GM18520 (cell line): ENCODE results near the gene ABCD4.

Source experiments
- ATAC-seq: cut with Tn5 transposase; IDR thresholded peaks from one replicate; pipeline ENCODE4 v1.9.1; 2021; ENCODE audit not compliant: unreplicated experiment

Gene ABCD4

DNA sequence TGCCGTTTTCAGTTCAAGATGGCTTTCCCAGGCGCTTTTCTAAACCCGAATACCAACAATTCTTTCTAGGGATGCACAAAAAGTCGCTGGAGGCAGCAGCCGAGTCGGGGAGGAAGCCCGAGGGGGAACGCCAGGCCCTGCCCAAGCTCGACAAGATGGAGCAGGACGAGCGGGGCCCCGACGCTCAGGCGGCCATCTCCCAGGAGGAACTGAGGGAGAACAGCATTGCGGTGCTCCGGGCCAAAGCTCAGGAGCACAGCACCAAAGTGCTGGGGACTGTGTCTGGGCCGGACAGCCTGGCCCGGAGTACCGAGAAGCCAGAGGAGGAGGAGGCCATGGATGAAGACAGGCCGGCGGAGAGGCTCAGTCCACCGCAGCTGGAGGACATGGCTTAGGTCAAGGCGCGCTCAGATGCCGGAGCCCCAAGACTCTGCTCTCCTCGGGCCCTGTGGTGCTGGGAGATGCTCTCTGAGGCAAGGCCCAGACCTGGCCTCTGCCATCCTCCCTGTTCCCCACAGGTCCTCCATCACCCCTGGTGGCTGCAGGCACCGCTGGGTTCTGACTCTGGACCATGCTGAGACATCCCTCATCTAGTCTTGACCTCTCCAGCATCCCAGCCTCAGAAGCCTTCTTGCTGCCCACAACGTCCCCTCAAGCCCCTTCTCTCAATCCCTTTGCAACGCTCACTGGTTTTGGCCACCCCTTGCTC is 42.1 kb downstream of the ABCD4 start:
- ATAC-seq = no peak

DNA sequence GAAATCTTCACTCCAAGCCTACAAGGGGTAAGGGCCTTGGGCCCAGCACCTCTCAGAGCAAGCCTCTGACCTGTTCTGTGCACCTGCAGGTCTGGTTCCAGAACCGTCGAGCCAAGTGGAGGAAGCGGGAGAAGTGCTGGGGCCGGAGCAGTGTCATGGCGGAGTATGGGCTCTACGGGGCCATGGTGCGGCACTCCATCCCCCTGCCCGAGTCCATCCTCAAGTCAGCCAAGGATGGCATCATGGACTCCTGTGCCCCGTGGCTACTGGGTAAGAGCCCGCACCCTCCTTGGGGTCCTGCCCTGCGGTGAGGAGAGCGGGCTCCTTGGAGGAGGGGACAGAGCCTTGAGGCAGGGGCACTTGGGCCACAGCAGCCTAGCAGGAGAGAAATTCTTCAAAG is 43.2 kb downstream of the ABCD4 start:
- no peak for ATAC-seq

DNA sequence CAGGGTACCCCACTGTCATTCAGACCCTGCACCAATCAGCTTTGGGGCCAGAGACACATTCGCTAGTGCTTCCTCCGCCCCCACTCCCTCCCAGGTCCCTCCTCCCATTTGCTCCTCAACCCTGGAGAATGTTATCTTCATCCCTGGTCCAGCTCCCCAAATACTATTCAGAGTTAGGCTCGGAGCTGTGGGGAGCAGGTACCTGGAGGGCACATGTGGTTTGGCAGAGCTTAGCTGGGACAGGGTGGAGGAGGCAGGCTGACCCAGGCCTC is 44.0 kb downstream of the ABCD4 start:
- no peak for ATAC-seq

DNA sequence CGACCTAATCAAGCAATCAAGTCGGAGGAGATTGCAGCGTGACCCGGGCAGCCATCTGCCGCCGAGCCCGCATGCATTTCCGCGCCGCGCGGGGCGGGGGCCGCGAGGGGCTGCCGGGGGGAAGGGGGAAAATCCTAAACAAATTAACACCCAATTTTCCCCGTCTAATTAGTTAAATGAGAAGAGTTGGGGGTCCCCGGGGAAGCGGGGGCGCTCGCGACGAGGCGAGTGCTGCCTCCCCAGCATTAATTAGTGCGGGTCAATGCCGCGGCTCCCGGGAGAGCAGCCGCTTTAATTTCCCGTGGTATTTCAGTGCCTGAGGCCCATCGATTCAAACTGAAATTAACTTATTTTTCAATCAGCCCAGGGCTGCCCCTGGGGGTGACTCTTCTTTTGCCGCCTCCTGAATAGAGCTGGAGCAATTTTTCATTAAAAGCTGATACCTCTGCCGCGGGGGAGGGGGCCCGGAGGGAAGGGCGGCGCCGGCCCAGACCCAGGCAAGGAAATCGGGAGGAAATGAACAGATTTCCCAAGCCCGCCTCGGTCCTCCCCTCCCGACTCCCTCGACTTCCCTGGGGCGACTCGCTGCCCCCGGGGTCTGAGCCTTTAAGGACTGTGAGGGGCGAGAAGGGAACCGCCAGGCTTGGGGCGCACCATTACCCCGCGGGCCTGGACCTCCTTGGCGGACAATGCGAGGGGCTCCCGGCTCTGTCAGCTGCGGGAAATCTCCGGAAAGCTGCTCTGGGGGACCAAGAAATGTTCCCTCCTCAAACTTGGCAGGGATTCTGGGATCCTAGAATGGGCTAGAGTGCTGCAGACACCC is 44.6 kb downstream of the ABCD4 start:
- no peak for ATAC-seq

DNA sequence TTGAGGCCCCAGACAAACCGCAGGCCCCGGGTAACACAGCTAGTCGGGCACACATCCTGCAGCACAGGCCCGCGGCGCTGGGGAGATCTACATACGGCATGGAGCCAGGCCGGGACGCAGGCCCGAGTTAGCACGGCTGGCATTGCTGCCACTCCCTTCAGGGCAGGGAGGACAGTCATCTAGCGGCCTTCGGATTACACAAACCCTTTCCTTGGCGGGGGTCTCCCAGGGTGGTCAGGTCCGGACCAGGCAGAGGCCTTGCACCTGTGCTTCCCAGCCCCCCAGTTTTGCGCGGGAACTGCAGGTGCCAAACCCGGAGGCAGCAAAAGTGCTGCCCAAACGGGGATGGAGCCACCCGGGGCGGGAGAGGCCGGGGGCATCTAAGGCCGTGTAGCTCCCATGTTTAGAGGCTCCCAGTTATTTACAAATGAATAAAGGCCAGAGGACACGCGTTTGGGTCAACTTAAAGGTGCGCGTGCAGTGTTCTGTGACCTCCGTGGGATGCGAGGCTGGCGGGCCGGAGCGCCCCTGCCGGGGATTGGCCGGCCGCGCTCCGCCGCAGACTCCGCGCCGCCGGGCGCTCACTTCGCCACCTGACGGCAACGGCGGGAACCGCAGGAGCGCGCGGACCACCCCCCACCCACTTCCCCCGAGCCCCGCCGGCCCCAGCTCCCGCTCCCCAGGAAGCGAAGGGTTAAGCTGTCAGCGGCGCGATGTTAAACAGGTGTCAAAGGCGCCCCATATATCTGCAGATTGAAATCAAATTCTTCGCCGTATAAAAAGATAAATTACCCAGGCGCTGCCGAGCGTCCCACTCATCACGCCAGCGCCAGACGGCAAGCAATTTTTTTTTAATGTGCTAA is 45.4 kb downstream of the ABCD4 start:
- no peak for ATAC-seq

DNA sequence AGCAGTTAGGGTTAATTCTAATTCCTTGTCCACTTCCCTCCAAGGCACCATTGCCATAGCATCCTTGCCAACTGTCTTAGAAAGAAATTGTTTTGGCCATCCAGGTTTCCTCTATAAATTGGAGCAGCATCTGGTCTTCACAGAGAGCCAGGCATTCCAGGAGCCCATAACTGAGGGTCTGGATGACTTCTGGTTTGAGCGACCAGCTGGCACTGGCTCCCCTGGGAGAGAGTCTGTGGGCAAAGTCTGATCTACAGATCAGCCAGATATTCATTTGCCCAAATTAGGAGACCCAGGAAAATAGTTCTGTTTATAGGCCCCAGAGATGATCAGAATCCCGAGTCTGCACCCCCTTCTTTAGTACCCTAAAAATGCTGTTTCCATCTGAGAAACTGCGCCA is 47.5 kb downstream of the ABCD4 start:
- ATAC-seq = no peak

DNA sequence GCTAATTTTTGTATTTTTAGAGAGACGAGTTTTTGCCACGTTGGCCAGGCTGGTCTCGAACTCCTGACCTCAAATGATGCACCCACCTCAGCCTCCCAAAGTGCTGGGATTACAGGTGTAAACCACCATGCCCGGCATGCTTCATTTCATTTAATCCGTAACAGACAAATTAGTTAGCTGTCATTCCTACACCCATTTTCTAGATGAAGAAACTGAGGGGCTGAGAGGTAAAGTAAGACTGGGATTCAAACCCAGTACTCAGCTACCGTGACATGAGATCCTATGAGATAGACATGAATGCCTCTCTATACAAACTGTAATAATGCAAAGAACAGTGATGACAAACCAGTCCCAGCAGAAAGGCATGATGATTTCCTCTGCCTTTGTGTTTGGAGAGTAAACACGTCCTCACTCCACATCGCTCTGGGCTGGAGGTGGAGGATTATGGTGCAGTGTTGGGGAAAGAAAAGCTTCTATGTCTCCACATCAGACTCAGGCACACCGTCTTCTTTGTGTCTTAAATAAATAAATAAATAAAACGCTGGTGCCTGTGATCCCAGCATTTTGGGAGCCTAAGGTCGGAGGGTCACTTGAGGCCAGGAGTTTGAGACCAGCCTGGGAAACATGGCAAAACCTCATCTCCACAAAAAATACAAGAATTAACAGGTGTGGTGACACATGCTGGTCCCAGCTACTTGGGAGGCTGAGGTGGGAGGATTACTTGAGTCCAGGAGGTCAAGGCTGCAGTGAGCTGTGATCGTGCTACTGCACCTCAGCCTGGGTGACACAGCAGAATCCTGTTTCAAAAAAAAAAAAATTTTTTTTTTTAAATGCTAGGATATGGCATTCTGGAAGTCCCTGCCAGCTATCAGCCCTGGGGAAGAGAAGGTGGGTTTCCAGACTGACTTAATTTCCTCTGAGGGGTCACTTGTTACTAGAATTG is 53.0 kb downstream of the ABCD4 start:
- no peak for ATAC-seq

DNA sequence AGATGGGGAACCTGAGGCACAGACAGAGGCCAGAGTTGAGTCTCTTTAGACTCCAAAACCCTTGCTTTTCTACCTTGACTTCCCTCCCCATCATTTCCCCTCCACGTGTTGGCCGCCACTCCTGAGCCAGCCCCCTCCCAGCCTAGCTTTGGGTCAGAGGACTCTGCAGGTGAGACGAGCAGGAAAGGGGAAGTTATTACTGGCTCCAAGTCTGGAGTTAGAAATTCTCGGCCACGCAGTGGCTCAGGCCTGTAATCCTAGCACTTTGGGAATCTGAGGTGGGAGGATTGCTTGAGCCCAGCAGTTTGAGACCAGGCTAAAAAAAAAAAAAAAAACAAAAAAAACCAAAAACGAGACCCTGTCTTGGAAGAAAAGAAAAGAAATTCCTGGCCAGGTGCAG is 54.7 kb downstream of the ABCD4 start:
- no peak for ATAC-seq

DNA sequence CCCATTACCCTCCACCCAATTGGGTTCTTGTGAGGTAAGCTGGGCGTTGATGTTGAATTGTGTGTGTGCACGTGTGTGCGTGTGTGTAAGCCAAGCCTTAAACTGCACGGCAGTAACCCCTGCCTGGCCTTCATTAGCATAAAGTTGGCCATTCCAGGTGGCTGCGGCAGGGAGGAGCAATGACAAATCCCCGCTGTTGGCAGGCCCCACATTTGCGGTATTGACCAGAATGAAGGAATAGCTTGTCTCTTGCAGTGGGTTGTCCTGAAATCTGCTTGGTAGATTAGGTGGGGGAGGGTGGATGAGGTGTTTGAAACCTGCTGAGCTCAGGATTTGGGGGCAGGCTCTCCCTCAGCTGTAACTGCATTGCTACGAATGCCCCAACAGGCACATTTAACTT is 56.2 kb downstream of the ABCD4 start:
- ATAC-seq = no peak

DNA sequence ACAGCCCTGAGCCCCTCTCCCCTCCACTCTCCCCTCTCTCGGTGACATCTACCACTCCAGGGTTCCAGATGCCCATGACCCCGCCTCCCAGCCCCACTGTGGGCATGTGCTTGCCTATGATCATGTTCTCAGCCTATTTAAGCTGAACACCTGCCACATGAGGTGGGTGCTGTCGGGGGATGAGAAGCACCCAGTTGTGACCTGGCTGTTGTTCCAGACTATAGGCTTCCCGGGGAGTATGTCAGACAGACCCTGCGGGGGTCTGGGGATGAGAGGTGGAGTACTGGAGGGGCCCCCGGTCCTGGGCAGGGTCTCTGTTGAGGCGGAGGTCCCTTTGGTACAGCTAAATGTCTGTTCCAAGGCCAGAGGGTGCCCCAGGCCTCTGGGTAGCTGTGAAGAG is 57.4 kb downstream of the ABCD4 start:
- no peak for ATAC-seq

DNA sequence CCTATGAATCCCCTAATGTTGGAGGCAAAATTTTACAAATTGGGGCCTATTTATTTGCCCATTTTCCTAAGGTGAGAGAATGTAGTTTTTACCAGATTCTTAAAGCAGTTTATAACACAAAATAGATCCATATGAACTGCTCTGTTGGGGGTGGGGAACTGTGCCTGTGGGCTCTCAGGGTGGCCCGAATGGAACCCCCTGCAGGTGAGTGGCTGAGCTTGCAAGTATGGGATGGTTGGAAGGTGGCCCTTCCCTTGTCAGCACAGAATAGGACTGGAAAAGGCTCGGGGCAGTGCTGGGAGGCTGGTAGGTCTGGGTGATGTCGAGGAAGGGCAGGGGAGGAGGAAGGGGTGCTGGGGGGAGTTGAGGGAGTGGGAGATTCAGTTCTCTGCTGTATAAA is 58.6 kb downstream of the ABCD4 start:
- ATAC-seq = no peak

DNA sequence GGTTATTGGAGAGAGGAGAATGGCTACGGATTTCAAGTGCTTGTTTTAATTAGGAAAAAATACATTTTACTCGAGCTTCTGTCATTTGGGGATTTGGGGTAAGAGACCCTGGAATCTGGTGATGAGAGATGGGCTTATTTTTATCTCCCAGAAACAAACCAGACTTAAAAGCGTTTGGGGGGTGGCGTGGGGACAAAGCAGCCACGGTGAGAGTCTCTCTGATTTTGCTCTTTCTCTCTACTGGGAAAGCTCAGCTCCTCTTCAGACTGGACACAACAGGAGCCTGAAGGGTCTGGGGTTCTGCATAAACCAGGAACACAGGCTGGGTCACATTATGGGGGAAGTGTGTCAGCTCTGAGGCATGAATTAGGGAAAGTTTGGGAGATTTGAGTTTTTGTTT is 59.7 kb downstream of the ABCD4 start:
- ATAC-seq = no peak

DNA sequence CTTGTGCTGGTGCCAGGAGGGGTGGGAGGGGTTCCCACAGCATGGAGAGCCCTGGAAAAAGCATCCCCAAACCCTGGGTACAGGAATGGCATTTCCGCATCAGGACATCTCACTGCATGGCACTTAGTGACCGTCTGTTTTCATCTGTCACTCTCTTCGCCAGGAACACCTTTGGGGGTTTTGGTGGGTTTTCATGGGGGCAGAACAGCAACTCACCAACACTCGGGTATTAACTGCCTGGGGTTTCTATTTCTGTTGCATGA is 60.0 kb downstream of the ABCD4 start:
- no peak for ATAC-seq

DNA sequence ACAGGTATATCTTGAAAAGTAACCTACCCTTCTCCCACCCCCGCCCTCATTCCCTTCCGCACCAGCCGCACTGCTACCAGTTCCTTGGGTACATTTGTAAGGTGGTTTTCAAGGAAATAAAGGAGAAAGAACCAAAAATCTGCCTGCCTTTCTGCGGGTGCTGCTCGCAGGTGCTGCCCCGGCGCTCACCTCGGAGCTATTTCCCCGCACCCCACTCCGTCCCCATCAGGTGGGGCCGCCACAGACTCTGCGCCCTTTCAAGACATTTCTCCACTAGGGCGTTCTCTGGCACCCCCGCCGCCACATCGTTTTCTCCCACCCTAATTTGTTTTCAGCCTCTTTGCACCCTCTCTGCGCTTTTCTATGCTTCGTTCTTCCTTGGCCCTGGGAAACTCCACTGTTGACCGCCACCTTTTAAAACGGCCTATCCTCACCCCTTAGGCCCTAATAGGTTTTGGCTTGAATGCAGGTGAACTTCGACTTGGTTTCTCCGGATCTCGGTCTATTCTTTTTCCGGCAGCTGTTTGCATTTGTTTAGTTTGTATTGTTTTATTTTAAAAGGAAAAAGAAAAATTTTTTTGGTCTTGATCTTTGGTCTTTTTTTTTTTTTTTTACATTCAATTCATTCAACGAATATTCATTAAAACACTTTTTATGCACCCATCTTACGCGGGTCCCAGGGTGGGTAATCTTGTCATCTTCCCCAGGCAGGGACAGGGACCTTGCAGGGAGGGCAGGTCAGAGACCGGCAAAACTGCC is 60.5 kb downstream of the ABCD4 start:
- ATAC-seq = no peak

DNA sequence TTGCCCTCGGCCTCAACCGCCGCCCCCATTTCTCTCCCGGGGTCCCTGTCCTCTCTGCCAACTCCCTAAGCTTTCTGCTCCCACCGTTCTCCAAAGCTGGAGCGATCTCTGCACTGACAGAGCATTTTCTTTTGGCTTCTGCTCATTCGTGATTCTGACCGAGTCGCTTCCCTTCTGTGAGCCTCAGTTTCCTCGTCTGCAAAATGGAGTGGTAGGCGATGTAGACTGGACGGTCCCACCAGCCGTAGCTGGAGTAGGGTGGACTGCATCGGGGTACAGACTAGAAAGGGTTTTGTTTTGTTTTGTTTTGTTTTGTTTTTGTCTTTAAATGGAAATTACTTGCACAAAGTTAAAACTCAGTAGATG is 61.1 kb downstream of the ABCD4 start:
- ATAC-seq = no peak

DNA sequence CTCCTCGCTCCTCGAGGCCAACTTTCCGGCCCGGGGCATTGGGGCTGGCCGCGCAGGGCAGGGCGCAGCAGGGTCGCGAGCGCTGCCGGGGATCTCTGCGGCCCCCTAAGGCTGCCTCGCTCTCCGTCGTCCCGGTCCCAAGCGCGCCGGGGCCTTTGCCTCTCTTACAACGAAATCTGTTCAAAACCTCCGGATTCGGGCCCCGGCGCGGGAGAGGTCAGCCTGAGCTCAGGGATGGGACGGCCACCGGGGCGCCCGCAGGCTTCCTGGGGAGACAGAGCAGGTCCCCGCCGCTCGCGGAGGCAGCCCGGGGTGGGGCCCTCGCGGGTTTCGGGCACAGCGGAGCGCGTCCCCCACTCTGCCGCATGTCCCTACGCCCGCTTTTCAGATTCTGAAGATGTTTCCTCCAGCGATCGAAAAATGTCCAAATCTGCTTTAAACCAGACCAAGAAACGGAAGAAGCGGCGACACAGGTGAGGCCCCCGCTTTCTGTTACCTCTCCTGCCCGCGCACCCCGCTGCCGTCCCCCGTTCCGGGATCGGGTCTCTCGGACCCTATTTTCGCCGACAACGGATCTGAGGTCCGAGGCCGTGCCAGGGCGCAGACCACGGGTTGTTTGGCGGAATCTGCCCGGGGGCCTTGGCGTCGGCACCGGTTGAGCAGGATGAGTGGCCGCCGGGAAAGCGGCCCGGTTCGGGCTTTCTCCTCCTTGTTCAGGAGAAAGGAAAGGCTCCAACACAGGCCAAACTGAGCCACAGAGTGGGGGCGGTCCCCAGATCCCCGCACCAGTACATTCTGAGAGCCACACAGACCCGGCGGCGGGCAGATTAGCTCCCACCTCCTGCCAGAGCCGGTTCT is 61.7 kb downstream of the ABCD4 start:
- no peak for ATAC-seq

DNA sequence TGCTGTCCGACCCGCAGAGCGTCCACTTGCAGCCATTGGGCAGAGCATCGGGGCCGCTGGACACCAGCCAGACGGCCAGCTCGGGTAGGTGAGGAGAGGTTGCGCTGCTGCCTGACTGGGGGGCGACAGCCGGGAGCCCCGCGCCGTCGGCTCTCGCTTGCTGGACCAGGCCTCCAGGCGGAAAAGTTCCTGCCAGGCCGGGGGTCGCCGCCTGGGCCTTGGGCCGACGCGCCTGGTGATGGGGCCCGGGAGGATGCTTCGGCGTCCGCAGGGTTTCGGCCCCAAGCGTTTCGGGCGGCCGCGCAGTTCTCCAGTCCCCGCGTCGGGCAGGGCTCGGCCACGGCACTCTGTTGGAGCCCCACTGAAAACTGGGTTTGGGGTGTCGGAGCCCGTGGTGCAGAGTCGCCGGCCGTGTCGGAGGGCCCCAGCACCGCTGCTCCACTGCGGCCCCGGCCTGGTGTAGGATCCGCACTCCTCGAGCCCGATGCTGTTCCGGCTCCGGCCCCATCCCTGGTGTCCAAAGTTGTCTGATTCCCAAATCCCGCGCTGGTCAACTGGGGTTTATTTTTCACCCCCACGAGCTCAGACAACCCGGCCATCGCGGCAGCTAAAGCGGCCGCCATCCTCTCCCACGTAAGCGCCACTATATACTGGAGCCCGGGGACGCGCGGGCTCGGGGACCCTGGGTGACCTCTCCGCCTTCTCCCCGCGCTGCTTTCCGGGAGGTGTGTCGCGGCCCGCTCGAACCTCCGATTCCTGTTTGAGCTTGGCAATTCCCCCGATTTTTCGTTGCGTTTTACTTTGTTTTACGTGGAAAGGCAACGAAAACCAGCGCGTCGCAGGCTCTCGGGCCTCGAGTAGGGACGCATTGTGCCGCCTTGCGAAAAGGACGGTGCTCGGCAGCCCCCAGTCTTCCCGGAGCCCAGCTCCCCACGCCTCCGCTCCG is 62.6 kb downstream of the ABCD4 start:
- ATAC-seq = no peak
